GM12873 (cell line): ENCODE results near the gene ARHGAP6.

ENCODE experiments used
- TF ChIP-seq, protein P1 (sequence below): IDR thresholded peaks from 2 replicates; pipeline ENCODE4 v1.5.1; 2012; ENCODE audit warnings: low read depth, mild to moderate bottlenecking, moderate library complexity, low read length, control low read depth; ENCODE audit not compliant: insufficient read depth; ENCODE audit errors: missing control alignments

ARHGAP6 gene

DNA sequence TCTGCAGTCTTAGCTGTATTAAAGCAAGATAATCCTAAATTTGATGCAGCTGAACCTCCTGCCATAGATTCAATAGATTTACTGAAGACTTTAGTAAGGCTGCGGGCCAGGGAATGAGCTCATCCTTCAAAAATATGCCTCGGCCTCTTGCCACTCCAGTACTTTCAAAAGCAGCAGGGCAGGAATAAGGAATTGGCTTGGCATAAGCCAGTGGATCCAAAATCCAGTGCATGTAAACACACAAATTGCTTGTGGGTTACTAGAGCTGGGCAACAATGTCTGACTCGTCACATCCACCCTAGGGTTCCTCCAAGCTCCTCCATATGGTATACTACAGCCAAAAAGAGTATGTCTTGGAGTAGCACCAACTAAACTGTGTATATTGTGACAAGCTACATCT, 207.6 kb downstream of the ARHGAP6 start:
- TF ChIP-seq, protein P1, sequence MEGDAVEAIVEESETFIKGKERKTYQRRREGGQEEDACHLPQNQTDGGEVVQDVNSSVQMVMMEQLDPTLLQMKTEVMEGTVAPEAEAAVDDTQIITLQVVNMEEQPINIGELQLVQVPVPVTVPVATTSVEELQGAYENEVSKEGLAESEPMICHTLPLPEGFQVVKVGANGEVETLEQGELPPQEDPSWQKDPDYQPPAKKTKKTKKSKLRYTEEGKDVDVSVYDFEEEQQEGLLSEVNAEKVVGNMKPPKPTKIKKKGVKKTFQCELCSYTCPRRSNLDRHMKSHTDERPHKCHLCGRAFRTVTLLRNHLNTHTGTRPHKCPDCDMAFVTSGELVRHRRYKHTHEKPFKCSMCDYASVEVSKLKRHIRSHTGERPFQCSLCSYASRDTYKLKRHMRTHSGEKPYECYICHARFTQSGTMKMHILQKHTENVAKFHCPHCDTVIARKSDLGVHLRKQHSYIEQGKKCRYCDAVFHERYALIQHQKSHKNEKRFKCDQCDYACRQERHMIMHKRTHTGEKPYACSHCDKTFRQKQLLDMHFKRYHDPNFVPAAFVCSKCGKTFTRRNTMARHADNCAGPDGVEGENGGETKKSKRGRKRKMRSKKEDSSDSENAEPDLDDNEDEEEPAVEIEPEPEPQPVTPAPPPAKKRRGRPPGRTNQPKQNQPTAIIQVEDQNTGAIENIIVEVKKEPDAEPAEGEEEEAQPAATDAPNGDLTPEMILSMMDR: no peak

DNA sequence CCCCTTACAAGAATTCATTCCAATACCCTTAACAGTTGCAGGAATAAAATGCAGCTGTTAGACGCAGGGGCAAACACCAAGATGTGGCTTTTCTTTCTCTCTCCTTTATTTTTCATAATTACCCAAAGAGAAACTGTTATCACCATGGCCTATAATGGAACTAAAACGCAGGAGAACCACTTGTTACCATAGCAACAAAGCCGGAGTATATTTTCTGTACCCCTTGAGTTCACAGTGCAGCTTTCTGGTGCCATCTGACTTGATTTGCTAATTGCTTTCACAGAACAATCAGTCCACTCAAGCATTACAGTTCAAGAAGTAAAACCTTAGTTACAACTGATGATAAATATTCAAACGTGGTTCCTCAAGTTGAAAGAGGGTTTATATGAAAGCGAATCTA, 214.6 kb downstream of the ARHGAP6 start:
- TF ChIP-seq, protein P1: no peak

DNA sequence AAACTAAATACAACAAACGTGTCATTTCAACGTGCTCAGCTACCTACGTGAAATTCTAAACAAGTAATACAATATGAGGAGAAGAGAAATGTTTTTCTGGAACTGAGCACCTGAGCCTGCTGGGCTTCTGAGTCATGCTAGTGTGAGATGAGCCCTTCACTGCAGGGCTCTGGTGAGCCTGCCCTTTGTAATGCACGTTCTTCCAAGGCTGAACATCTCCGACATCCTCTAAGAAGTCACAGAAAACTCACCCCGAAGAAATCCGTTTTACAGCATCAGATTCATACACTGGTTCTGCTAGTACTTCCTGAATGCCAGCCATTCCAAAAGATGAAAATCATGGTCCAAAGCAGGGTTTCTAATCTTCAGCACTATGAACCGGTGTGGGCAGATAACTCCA, 215.4 kb downstream of the ARHGAP6 start:
- TF ChIP-seq, protein P1: no peak

DNA sequence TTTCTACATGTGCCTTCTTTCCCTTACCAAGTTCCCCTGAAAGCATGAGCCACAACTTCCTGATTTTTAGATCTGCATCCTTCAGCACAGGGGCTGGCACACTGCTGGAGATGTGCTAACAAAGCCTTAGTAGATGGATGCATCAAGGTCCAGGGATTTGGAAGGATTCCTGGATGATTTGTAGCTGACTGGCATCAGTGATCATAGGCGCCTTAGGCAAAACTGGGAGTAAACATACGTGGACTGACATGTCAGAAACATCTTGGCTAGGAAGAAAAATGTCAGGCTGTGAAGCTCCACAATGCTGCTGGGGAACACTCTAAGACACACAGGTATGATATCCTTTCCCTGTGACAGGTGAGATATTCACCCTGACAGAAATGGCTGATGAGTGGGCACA, 216.1 kb downstream of the ARHGAP6 start:
- TF ChIP-seq, protein P1: no peak

DNA sequence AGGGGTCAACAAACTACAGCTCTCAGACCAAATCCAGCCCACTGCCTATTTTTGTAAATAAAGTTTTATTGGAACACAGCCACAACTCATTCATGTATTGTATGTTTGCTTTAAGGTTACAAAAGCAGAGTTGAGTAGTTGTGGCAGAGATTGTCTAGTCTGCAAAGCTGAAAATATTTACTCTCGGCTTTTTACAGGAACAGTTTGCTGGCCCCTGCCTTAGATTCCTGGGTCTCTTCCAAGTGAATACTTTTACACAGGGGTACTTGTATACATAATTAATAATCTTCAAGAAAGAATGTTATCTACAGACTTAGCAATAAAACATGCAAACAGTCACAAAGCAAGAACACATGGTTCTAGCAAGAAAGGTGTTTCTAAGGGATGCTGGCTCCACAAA, 218.3 kb downstream of the ARHGAP6 start:
- TF ChIP-seq, protein P1: no peak

DNA sequence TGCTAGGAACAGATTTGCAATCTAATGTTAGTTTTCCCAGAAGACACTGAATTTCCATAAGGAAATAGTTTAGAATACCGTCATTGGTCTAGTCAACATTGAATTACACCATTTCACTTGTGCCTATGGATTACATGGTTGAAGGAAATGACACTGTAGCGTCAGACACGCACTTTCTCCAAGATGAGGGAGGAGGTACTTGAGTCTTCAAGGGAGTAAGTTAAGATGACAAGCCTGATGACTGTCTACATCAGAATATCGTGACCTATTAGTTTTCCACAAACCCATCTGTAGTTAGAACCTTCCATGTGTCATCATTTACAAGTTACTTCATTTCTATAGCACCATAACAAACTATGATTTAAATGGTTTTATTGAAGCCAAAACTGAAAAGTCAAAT, 218.8 kb downstream of the ARHGAP6 start:
- TF ChIP-seq, protein P1: no peak

DNA sequence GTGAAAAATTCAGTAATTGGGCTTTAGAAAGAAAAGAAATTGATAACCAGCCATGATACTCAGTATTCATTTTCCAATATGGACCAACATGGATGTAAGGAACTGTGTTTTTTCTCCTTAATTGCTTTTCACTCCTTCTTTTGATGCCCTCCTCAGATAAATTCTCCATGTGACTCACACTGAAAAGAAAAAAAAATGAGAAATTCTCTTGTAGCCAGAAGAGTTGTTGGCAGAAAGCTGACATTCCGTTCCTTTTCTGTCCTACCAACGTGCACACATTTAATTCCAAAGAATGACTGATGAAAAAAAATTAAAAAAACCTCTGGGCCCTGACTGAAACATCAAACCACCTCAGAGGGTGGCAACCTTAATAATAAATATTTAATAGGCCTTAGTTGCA, 219.4 kb downstream of the ARHGAP6 start:
- TF ChIP-seq, protein P1: no peak
